ENCODE data around the gene KLHL24.
"Not testable (repeated sequence)": the region's sequence is repeated elsewhere in the genome, so short reads cannot be mapped to it uniquely, and the experiment has no call there.

Gene KLHL24

GRCh38 chr3:183697610-183698317 is 62.3 kb downstream of the KLHL24 start, which contains the start of gene YEATS2:
Gene YEATS2 (plus strand): TSS chr3:183697797. CDS start chr3:183715163, 17,366 bp downstream.
- peak; percentile 76 for DNase-seq

DNA sequence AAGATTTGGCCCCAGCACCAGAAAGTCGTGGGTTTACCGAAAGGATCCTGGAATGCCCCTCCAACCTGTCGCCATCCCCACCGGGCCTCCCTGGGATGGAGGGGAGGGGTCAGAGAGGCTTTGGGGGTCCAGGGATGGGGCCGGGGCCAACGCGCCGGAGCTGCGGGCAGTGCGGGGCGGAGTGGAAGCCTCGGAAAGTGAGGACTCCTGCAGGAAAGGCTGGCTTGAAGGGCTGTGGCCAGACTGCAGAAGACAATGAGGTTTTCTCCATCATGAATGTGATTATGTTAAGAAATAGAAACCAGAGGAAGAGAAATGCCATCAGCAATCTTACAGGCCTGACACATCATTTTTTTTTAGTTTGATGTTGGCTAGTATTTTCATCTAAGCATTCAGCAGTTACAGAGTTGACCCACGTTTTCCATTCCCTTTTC is 62.9 kb downstream of the KLHL24 start:
- DNase-seq: no peak

GRCh38 chr3:183698756-183699155 is 63.3 kb downstream of the KLHL24 start:
- peak; percentile 35 for DNase-seq

DNA sequence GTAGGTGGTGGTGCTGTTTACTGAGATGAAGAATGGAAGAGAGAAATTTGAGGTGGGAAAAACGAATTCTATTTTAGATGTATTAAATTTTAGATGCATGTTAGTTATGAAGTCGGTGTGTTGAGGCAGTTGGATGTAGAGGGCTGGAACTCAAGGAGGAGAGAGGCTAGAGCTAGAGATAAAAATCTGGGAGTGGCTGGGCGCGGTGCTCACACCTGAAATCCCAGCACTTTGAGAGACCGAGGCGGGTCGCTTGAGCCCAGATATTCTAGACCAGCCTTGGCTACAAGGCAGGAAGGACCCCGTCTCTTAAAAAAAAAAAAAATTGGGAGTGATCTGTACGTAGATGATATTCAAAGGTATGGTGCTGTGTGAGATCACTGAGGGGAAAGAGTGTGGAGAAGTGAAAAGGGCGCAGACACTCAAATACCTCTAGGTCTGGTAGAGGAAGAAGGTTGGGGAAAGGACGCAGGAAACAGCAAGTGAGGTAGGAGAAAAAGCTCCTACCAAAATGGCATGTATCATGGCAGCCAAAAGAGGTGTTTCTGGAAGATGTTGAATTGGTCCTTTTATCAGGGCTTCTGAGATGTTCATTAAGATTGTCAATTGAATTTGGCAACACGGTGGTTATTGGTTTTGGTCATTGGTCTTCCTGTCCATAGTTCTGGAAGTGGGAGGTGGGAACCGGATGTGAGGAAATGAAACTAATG is 64.0 kb downstream of the KLHL24 start:
- no peak for DNase-seq

- no peak for DNase-seq
Observed at GRCh38 chr3:183701744-183702143, 66.3 kb downstream of the KLHL24 start.

- DNase-seq: not testable (repeated sequence)
Observed at GRCh38 chr3:183703892-183704291, 68.5 kb downstream of the KLHL24 start.

DNA sequence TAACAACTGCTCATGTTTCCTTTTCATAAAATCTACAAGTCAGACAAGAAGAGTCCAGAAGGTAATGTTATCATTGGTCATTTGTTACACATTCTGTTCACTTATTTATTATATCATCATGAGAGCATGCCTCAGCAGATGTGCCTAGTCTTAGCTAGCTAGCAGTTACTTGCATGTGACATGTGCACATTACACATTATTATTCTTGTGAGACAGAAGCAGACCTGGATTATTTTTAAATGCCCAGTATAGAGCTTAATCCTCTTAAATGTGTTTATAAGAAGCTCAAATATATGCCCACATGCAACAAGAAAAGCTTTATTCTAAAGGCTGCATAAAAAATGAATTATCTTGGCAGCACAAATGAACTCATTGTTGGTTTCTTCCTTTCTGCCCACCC is 74.8 kb downstream of the KLHL24 start:
- DNase-seq: no peak

GRCh38 chr3:183711516-183711915 is 76.1 kb downstream of the KLHL24 start:
- DNase-seq: no peak

DNA sequence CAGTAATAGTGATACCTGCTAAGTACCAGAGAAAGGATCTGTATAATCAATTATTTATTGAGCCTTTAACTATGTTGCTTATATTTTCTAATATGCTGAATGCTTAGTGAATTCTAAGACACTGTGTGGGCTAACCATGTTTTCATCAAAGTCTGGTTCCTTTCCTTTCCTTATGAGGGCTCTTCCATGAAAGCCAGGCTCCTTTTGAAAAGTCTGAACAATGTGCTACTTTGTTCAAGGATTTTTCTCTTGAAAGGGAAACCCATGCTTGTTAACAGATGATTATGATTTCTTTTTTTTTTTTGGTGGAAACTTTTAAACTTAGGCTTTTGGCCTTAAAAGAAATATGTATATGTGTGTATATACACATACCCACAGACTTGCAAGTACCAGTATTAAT is 79.2 kb downstream of the KLHL24 start:
- DNase-seq: no peak

DNA sequence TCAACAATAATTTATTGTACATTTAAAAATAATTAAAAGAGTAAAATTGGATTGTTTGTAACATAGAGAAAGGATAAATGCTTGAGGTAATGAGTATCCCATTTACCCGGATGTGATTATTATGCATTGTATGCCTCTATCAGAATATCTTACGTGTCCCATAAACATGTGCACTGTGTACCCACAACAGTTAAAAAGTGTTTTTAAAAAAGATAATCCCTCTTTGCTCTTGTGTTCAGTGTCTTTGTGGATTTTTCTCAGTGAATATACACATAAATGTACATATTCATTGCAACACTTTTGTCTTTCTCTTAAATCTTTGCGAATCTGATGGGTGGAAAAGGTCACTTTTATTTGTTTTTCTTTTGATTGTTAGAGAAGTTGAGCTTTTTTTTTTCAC is 82.6 kb downstream of the KLHL24 start:
- DNase-seq: no peak

- no peak for DNase-seq
Observed at GRCh38 chr3:183725387-183725786, 90.0 kb downstream of the KLHL24 start.

- no peak for DNase-seq
Observed at GRCh38 chr3:183728204-183728603, 92.8 kb downstream of the KLHL24 start.

GRCh38 chr3:183730361-183730760 is 94.9 kb downstream of the KLHL24 start:
- DNase-seq: no peak

DNA sequence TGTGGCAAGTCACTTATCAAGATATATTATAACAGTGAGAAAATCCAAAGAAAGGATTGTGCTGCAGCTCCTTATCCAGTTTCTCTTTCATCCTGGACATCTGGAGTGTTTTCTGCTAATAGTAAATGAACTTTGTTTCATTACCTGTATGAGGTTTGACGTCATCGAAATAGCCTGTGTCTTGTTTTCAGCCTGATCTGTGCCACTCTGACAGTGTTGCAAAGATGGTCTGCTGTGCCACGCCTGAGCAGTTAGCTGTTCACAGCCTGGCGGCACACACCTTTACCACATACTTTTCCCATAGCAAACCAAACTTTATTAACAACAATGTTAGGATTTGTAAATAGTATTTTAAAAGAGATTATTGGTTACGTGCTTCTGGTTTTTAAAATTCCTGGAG is 96.2 kb downstream of the KLHL24 start:
- no peak for DNase-seq

- DNase-seq: no peak
Observed at GRCh38 chr3:183733553-183733952, 98.1 kb downstream of the KLHL24 start.
